Measurements from ENCODE around the gene ANKRD33B.

- TF ChIP-seq CTCF (optimal IDR thresholded peaks at IDR 0.05 in 1 of 3, IDR thresholded peaks at IDR 0.05 in 1 of 3, conservative IDR thresholded peaks at IDR 0.05 in 1 of 3; ENCODE audit: extremely low read depth in 1 of 3, insufficient read depth in 2 of 3, low read length in 3 of 3) (no peak), EZH2 (IDR thresholded peaks at IDR 0.05; ENCODE audit: low read length) (no peak)
Measured at GRCh38 chr5:10586008-10586407, 22.1 kb downstream of the ANKRD33B start.

All from keratinocyte (primary cell).